ENCODE results near the gene TRAPPC1.
"Not testable (repeated sequence)": the region's sequence is repeated elsewhere in the genome, so short reads cannot be mapped to it uniquely, and the experiment has no call there.

TRAPPC1 gene, protein sequence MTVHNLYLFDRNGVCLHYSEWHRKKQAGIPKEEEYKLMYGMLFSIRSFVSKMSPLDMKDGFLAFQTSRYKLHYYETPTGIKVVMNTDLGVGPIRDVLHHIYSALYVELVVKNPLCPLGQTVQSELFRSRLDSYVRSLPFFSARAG

DNA sequence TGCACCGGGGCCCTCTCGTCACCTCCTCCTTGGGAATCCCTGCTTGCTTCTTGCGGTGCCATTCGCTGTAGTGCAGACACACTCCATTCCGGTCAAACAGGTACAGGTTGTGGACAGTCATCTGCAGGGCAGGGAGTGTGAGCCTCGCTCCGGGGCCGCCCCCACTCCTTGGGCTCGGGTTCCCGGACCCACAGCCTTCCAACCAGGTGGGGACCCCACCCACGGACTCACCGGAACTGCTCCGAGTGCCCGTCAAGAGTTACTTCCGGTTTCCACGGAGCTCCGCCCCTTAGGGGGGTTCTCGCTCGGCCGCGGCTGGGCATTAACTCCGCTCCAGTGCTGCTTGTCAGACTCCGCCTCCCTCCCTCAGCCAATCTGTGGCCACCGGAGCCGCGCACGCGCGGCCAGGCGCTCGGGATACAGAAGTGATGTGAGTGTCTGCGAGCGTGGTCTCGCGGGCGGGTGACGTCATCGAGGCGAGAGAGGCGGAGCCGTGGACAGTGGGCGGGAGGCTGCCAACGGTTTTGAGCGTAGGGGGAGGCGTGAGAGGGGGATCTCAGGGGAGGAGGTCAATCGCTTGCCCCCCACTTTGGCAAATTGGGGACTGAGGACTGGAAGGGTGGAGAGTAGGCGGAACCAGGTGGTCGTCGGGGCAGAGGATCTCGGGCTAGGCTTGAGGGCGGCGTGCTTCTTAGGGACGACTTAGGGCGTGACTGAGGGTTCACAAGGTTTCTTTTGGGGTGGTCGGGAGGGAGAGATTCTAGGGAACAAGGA is at the start of gene TRAPPC1, which contains the start of gene CNTROB:
Gene TRAPPC1, minus strand, starts transcription at position 238 of the 774 bp plus-strand sequence. Its CDS starts 117 bp downstream, at position 121.
Gene CNTROB, plus strand, starts transcription at position 498 of the 774 bp plus-strand sequence. CDS start 874 bp downstream, outside the sequence.
- DNase-seq: peak; percentile 86 to 100 (median 99)

DNA sequence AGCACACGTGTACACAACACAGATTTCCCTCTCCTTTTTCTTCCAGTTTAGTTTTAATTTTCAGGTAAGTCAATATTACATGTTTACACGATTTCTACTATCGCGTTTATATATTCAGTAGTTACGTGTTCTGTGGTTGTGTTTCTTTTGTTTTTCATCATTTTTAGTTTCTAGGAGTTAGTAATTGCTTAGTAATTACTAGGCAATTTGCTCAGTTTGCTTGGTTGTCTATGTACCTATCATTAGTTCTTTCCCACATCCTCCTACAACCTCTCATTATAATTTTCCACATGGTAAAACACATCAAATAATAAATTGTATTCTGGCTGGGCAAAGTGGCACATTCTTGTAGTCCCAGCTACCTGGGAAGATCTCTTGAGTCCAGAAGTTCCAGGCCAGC is 46.1 kb upstream of the TRAPPC1 start:
- no peak for DNase-seq

DNA sequence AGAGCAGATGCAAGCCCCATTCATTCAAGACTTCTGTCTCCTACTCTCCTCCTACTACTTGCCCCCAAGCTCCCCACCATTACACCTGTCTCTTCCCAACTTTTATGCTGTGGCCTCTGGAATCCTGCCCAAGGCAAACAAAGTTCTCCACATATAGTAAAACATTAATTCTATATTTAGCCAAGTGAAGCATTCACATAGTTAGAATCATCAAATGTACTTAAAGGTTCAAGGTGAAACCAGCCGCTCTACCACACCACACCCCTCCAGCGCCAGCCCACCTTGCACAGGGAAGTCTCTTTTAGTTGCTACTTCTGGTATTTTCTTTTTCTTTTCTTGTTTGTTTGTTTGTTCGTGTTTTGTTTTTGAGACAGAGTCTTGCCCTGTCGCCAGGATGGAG is 45.3 kb upstream of the TRAPPC1 start:
- no peak for DNase-seq

DNA sequence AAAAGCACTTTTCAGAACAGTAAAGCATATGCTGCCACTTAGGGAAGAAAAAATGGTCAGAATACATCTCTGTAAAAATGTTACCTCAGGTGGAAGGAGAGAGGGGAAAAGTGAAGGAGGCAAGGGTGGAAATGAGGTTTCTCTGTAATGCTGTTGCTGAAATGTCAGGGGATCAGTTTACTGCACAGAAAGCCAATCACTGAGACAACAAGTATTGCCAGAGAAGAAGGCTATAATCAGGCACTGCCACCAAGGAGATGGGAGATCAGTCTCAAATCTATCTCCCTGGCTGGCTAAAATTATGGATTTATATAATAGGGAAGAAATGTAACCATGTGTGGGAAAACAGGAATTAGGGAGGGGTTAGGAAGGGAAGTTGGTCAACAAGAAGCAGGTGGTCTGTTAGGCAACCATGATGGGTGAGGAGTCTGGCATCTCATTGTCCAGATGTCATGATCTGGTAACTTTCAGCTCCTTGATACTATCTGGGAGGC is 42.9 kb upstream of the TRAPPC1 start:
- no peak for DNase-seq

DNA sequence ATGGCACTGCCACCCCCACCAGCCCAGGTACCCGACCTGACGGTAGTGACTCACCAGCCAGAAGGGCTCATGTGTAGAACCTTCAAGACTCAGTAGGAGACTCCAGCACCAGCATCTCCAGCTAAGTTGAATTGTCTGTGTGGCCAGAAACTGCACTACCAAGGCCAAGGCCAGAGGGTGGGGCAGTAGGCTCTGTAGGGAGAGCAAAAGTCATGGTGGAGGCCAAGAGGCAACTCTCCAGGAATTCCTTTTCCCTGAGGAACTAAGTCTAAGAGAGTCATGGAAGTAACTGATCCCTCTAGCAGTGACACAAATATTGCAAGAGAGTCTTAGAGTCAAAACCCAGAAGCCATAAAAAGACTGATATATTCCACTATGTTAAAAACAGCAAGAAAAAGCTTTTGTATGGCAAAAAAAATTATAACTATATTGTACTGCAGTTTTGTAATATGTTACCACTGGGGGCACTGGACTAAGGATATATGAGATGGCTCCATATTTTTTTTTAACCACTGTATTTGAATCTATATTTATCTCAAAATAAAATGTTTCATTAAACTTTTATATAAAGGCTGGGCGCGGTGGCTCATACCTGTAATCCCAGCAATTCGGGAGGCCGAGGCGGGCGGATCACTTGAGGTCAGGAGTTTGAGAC is 40.5 kb upstream of the TRAPPC1 start:
- no peak for DNase-seq

DNA sequence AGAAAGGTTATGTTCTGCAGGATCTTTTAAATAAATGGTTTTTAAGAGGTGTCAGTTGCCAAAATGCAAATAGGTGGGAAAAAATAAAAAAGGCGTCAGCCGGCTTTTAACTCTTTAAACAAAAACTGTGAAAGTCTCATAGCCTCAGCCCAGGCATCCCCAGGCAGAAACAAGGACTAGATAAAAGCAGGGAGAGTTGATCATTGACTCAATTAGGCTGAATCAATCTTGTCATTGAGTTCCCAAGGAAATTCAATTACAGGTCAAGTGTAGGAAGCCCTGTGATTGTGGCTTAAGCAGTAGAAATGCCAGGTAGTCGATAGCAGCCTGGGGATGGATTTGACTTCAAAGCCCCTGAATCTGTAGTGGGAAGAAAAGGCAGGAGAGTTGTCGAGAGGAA is 39.9 kb upstream of the TRAPPC1 start:
- no peak for DNase-seq

DNA sequence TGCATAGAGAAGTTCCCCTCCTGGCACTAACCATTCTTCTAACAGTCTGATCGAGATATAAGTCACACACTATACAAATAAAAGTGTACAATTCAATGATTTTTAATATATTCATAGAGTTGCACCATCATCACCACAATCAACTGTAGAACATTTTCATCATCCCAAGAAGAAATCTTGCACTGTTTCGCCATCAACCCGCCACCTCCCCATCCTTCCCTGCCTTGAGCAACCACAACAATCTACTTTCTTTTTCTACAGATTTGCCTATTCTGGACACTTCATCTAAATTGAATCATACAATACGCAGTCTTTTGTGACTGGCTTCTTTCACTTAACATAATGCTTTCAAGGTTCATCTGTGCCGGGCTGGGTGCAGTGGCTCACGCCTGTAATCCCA is 37.7 kb upstream of the TRAPPC1 start:
- no peak for DNase-seq

DNA sequence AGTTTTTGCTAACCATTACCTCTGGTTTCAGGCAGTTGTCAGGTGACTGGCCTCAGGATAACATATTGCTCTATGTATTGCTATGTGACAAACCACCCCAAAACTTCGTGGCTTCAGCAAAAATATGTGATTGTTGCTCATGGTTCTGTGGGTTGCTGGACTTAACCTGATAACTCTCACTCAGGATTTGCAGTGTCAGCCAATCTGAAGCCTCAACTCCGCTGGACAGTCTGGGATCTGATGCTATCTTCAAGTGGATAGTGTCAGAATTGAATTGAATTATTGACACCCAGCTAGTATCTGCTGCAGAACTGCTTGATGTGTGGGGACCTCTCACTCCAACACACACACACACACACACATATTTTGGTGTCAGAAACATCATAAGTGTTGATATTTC is 36.0 kb upstream of the TRAPPC1 start:
- no peak for DNase-seq

DNA sequence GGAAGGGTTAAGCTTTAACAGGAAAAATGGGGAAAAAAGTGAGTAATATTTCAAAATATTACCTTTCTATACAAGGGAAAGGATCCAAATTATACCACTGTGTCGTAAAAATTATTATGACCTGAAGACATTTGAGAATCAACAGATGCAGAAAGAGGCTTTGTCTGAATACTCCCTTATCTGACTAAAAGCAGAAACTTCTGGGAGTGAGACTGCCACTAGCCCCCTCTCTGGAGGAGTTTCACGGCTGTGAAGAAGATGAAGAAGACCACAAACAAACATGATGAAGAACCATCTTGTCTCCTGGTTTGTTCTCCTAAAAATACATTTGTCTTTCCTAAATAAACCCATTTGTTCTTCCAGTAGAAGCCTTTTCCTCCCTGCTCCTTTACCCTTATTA is 29.7 kb upstream of the TRAPPC1 start:
- DNase-seq: no peak

DNA sequence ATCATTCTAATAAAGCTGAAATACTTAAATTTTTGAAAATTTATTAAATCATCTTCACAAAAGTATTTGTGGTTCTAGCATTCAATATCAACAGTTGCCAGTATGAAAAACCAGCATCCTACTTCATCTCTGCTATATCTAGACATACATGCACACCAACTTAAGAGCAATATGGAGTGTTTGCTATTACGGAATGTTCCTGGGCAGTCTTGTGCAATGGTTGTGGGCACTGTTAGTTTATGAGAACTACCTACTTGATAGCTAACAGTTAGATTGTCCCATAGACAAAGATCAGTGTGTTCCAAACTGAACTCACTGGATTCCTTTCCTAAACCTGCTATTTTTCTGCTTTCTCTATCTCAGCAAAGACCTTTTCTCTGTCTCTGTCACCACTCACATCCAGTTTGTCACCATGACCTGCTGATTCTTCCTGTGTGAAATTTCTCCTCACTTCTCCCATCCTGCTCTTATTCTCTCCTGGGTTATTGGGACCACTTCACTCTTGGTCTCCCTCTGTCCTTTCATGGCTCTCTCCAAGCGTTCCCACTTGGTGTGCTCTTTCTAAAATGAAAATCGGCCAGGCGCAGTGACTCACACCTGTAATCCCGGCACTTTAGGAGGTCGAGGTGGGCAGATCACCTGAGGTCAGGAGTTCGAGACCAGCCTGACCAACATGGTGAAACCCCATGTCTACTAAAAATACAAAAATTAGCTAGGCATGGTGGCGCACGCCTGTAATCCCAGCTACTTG is 27.9 kb upstream of the TRAPPC1 start:
- no peak for DNase-seq

DNA sequence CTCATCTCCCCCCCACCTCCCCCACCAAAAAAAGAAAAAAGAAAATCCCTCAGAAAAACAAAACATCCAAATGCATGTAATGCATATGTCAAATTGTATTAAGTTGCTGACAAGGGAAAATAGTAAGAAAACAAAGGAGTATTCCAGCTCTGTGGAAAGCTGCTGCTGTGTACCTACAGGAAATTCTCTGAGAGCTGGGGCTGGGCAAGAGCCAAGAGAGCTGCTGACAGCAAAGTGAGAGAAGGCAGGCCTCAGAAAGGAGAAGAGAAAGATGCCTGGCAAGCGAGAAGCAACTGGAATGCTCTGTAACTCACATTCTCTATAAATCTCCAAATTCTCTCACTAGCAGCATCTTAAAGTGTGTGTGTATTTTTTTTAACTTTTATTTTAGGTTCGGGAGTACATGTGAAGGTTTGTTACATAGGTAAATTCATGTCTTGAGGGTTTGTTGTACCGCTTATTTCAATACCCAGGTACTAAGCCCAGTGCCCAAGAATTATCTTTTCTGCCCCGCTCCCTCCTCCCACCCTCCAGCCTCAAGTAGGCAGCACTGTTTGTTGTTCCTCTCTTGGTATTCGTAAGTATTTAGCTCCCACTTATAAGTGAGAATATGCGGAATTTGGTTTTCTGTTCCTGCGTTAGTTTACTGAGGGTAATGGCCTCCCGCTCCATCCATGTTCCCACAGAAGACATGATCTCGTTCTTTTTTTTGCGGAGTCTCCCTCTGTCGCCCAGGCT is 24.7 kb upstream of the TRAPPC1 start:
- peak in 1 of 51 donors; percentile 5 for DNase-seq

DNA sequence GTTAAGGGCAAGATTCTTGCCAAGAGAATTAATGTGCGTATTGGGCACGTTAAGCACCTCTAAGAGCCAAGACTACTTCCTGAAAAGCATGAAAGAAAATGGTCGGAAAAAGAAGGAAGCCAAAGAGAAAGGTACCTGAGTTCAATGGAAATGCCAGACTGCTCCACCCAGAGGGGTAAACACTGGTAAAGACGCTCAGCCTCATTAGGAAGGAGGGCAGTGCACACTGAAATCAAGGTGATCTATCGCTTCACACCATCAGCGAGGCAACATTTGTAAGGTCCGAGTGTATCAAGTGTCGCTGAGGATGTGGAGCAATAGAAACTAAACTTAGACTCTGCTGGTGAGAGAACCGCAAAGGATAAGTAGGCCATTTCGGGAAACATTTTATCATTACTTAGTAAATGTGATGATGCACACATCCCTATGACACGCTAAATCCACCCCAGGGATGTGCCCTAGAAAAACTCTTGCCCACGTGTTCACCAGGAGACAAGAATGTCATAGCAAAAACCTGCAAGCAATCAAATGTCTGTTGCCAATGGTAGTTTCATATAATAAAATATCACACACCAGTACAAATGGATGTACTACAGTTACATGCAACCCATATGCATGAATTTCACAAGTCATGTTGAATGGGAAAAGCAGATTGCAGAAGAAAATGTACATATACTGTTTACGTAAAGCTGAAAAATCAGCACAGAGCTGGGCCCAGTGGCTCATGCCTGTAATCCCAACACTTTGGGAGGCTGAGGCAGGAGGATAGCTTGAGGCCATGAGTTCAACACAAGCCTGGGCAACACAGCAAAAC is 23.9 kb upstream of the TRAPPC1 start:
- no peak for DNase-seq

DNA sequence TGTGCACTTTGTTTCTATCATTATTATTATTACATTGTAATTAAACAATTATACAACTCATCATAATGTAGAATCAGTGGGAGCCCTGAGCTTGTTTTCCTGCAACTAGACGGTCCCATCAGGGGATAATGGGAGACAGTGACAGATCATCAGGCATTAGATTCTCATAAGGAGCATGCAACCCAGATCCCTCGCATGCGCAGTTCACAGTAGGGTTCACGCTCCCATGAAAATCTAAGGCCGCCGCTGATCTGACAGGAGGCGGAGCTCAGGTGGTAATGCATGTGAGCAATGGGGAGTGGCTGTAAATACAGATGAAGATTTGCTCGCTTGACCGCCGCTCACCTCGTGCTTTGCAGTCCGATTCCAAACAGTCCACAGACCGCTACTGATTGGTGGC is 21.5 kb upstream of the TRAPPC1 start:
- DNase-seq: not testable (repeated sequence)

DNA sequence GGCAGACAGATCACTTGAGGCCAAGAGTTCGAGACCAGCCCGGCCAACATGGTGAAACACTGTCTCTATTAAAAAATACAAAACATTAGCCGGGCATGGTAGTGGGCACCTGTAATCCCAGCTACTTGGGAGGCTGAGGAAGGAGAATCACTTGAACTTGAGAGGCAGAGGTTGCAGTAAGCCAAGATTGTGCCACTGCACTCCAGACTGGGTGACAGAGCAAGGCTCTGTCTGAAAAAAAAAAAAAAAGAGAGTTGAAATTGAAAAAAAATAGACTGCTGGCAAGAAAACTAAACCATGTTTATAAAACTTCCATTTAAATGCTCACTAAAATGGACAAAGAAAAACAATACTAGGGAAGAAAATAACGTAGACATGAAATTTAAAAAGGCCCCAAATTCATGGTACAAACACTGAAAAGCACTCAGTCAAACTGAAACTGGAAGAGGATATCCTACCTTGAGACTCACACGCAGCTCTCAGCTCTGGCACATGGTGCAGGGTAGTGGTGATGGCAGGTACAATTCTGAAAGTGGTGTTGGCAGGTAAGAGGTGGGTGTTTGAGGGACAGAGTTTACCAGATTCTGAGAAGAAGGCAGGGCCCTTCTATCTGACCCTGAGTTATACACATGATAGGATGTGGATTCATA is 19.5 kb upstream of the TRAPPC1 start:
- no peak for DNase-seq

DNA sequence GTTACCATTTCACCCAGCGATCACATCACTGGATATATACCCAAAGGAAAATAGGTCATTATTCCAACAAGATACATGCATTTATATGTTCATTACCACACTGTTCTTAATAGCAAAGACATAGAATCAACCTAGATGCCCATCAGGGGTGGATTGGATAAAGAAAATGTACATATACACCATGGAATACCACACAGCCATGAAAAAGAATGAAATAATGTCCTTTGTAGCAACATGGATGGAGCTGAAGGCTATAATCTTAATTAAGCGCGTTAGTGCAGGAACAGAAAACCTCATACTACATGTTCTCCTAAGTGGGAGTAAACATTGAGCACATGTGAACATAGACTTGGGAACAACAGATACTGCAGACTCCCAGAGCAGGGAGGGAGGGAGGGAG is 18.8 kb upstream of the TRAPPC1 start:
- no peak for DNase-seq

DNA sequence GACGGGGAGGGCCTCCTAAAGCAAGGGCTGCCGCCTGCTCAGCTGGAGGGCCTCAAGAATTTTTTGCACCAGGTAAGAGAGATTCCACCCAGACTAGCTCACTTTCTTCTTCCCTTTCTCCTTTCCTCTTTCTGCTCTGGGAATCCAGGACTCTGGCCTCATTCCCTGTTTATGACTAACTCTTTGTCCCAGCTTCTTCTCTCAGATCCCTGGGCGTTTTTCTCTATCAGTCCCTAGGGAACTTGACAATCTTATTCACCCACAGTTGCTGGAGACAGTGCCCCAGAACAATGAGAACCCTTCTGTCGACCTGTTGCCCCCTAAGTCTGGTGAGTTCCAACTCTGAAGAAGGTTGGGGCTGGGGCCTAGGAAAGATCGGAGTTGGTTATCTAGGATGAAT is 15.9 kb upstream of the TRAPPC1 start:
- DNase-seq: no peak

DNA sequence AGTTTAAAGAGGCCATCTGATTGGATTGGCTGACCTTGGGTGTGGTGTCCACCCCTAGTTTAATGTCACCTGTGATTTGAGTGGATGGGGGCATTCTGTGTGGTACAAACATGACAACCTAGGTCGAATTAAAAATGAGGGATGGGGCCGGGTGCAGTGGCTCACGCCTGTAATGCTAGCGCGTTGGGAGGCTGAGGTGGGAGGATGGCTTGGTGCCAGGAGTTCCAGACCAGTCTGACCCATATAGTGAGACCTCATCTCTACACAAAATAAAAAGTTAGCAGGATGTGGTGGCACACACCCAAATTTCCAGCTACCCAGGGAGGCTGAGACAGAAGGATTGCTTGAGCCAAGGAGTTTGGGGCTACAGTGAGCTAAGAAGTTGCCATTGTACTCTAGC is 14.7 kb upstream of the TRAPPC1 start:
- no peak for DNase-seq

DNA sequence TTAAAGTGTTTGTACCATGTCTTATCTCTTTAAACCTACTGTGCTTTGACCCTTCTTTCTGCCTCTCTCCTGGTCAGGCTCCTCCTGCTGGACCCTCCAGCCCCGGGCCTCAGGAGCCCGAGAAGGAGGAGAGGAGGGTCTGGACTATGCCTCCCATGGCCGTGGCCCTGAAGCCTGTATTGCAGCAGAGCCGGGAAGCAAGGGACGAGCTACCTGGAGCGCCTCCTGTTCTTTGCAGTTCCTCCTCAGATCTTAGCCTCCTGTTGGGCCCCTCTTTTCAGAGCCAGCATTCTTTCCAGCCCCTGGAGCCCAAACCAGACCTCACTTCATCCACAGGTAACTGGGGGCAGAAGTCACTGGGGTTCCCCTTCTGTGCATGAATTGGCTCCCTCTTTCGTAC is 13.9 kb upstream of the TRAPPC1 start:
- DNase-seq: no peak

DNA sequence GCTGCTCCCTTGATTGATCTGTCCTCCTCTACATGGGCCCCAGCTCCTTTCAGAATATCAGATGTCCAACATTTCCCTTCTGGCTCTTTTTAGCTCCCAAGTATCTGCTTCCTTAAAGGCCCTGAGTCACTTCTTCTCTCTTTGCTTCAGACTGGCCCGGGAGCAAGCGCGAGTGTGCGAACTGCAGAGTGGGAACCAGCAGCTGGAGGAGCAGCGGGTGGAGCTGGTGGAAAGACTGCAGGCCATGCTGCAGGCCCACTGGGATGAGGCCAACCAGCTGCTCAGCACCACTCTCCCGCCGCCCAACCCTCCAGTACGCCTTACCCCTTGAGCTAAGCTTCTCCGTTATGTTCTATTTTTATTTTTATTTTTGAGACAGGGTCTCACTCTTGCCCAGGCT is 12.6 kb upstream of the TRAPPC1 start:
- DNase-seq: no peak

DNA sequence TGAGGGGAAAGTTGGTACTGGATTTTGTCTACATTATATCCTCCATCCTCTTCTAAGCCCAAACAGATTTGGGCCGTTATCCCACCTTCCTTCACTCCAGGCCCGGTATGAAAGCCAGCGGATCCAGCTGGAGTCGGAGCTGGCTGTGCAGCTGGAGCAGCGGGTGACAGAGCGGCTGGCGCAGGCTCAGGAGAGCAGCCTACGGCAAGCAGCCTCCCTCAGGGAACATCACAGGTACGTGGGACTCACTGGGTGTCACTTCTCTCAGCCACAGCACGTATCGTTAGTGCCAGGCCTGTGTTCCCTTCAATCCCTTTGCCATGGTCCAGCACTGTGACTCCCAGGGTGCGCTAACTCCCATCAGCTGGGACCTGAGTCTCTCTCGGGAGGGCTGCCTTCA is 11.5 kb upstream of the TRAPPC1 start:
- DNase-seq: no peak
